ENCODE data around the gene UCHL5. TPM values are rescaled to one million over a fixed set of nuclear protein-coding genes. Genes with fewer than 3 reads are reported as not detected.

UCHL5 gene
- total and polyA plus RNA-seq, 2 of the 13 experiments (the other 11 are each of a cell fraction or from before 2014, with no cell fraction given): 18.2 to 44.1 TPM

GRCh38 chr1:193104907-193105820, 46.0 kb upstream of the UCHL5 start, which contains the start of gene GLRX2 (continued):
- TF ChIP-seq ZNF468 (CRISPR knock-in tag; IDR thresholded peaks at IDR 0.05): no peak
- peak; percentile 67 for TF ChIP-seq ZGPAT (CRISPR knock-in tag; IDR thresholded peaks at IDR 0.05)
- peak; percentile 28; the same call in 1 of the 2 replicates for TF ChIP-seq TMF1 (CRISPR knock-in tag; IDR thresholded peaks at IDR 0.05; ENCODE audit: low read depth)
- peak; percentile 42; the same call in 1 of the 2 replicates for TF ChIP-seq PATZ1 (CRISPR knock-in tag; IDR thresholded peaks at IDR 0.05)
- no peak for TF ChIP-seq ZNF136 (CRISPR knock-in tag; IDR thresholded peaks at IDR 0.05; ENCODE audit: low read depth)
- no peak for TF ChIP-seq DDIT3 (CRISPR knock-in tag; IDR thresholded peaks at IDR 0.05)
- TF ChIP-seq NFIB (CRISPR knock-in tag; IDR thresholded peaks at IDR 0.05; ENCODE audit: borderline replicate concordance): no peak
- TF ChIP-seq POLR2AphosphoS5 (IDR thresholded peaks at IDR 0.05; ENCODE audit: low read depth, low read length): peak; percentile 67
- no peak for TF ChIP-seq ZSCAN25 (CRISPR knock-in tag; IDR thresholded peaks at IDR 0.05)
- peak; percentile 33; the same call in 1 of the 2 replicates for TF ChIP-seq SOX5 (CRISPR knock-in tag; IDR thresholded peaks at IDR 0.05; ENCODE audit: borderline replicate concordance)
- TF ChIP-seq NCOA2 (CRISPR knock-in tag; IDR thresholded peaks at IDR 0.05): no peak; the same call in 1 of the 2 replicates
- no peak; the same call in 1 of the 2 replicates for TF ChIP-seq TBX2 (CRISPR knock-in tag; IDR thresholded peaks at IDR 0.05; ENCODE audit: borderline replicate concordance)
- TF ChIP-seq PPARG (CRISPR knock-in tag; conservative IDR thresholded peaks at IDR 0.05): peak; percentile 52; the same call in 1 of the 2 replicates
- TF ChIP-seq ZNF567 (CRISPR knock-in tag; IDR thresholded peaks at IDR 0.05; ENCODE audit: borderline replicate concordance): 0 out of 2 replicates have a peak, but pooled peaks have one; percentile 20
- TF ChIP-seq ASH2L (IDR thresholded peaks at IDR 0.05; ENCODE audit: insufficient read length, low read depth, low read length): peak; percentile 74
- peak; percentile 72 for TF ChIP-seq TEAD3 (CRISPR knock-in tag; optimal IDR thresholded peaks at IDR 0.05; ENCODE audit: borderline replicate concordance)
- TF ChIP-seq FOXP1 (IDR thresholded peaks at IDR 0.05): no peak
- TF ChIP-seq FOXP1 (CRISPR knock-in tag; IDR thresholded peaks at IDR 0.05): peak; percentile 20
- peak; percentile 69 for TF ChIP-seq MED8 (CRISPR knock-in tag; IDR thresholded peaks at IDR 0.05; ENCODE audit: insufficient replicate concordance)
- peak; percentile 62; the same call in 1 of the 2 replicates for TF ChIP-seq TFAP4 (IDR thresholded peaks at IDR 0.05; ENCODE audit: borderline replicate concordance, low read depth)
- peak; percentile 94; the same call in 1 of the 2 replicates for TF ChIP-seq GLI4 (CRISPR knock-in tag; IDR thresholded peaks at IDR 0.05; ENCODE audit: borderline replicate concordance)
- TF ChIP-seq ZNF512B (CRISPR knock-in tag; IDR thresholded peaks at IDR 0.05; ENCODE audit: borderline replicate concordance): no peak

Data from HepG2 (cell line).